ENCODE results near the gene BCL2L2. TPM values are rescaled to one million over a fixed set of nuclear protein-coding genes. Genes with fewer than 3 reads are reported as not detected.

The BCL2L2 gene
- total and polyA plus RNA-seq, 2 of the 8 experiments (the other 6 are each of a cell fraction or from before 2014, with no cell fraction given): 9.3 to 13.8 TPM

DNA sequence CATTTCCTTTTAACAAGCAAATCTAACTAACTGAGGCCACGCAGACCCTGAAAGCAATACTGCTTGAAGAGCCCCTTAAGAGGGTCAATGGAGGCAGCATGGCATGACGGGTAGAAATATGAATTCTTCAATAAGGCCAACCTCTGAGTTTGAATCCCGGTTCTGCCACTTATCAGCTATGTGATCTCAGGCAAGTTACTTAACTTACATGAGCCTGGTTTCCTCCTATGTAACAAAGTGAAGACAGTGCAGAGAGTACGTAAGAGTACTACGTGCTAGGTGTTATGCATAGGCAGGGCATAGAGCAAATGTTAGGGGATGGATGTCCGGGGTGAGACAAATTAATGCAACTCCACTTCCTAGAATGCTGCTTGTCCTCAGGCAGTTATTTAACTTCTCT, 25.4 kb upstream of the BCL2L2 start:
- Histone ChIP-seq H3K4me2 (ENCODE audit: insufficient read depth in 1 of 2, low read depth in 2 of 2, low read length in 2 of 2) (no peak overlapping the region), H3K79me2 (ENCODE audit: control insufficient read depth in 1 of 2, insufficient read depth in 2 of 2, low read length in 2 of 2) (peaks cover 0 to 5% of the 10 kb centered on the region in 2 experiments; a peak in 1 of 4 replicates), H2BK20ac (ENCODE audit: low read length) (no peak overlapping the region), H4K8ac (ENCODE audit: extremely low read depth, insufficient read depth, low read length) (no peak overlapping the region), H2BK12ac (ENCODE audit: low read depth, low read length) (no peak overlapping the region), H3K27ac (ENCODE audit: low read depth, low read length) (no peak overlapping the region), H3K14ac (ENCODE audit: insufficient read length) (no peak overlapping the region), H3K4me3 (ENCODE audit: extremely low read depth in 1 of 4, insufficient read depth in 2 of 4, low read depth in 3 of 4, low read length in 4 of 4) (no peak overlapping the region), H3K79me1 (ENCODE audit: low read depth, low read length) (no peaks in the 10 kb centered on the region), H3K27me3 (replicated peaks in 1 of 4; ENCODE audit: control insufficient read depth in 3 of 4, extremely low read depth in 1 of 4, insufficient read depth in 3 of 4, low read length in 3 of 4) (peaks cover 0 to 4% (median 1%) of the 10 kb centered on the region in 4 experiments; a peak in 1 of 7 replicates), H3K9ac (replicated peaks in 1 of 4; ENCODE audit: extremely low read depth in 1 of 4, low read depth in 3 of 4, low read length in 3 of 4) (no peak overlapping the region), H2AFZ (ENCODE audit: low read length) (no peak overlapping the region), H2BK5ac (ENCODE audit: low read depth, low read length) (no peak overlapping the region), H2BK15ac (ENCODE audit: low read length) (no peak overlapping the region), H3K56ac (replicated peaks; ENCODE audit: insufficient read length, low read depth, low read length) (no peak overlapping the region), H3K4ac (replicated peaks; ENCODE audit: insufficient read length, low read depth, low read length) (no peak overlapping the region), H3K9me3 (ENCODE audit: insufficient read depth in 2 of 2, low read depth in 1 of 2, low read length in 1 of 2) (no peaks in the 10 kb centered on the region), H3K4me1 (replicated peaks in 1 of 4; ENCODE audit: control insufficient read depth in 3 of 4, insufficient read depth in 4 of 4, low read length in 3 of 4) (peaks cover 2 to 7% (median 5%) of the 10 kb centered on the region in 4 experiments; a peak in 4 of 7 replicates), H4K20me1 (replicated peaks in 1 of 2; ENCODE audit: control insufficient read depth in 1 of 2, insufficient read depth in 2 of 2, low read length in 2 of 2) (peaks cover 2 to 9% of the 10 kb centered on the region in 2 experiments), H4K5ac (ENCODE audit: insufficient read length, low read depth, low read length) (no peak overlapping the region), H3K36me3 (ENCODE audit: control insufficient read depth in 2 of 4, insufficient read depth in 4 of 4, low read length in 3 of 4) (no peaks in the 10 kb centered on the region), H2AK5ac (ENCODE audit: low read depth, low read length) (no peak overlapping the region), H4K91ac (replicated peaks; ENCODE audit: insufficient read length, low read length) (no peak overlapping the region), H2BK120ac (replicated peaks; ENCODE audit: low read depth, low read length) (no peak overlapping the region), H3K23me2 (ENCODE audit: low read depth, low read length) (peaks cover 3% of the 10 kb centered on the region; the same call in 1 of the 2 replicates), H3K18ac (ENCODE audit: extremely low read depth, low read length) (no peak overlapping the region), H3K23ac (ENCODE audit: insufficient read length) (no peak overlapping the region)
- WGBS, 2 experiments (ENCODE audit: extremely low coverage in 1 of 2, insufficient coverage in 1 of 2, insufficient read length in 1 of 2, insufficient replicate concordance in 2 of 2, low coverage in 1 of 2, low lambda C conversion rate in 2 of 2, missing lambda C conversion rate in 1 of 2): 89% methylated on average over 6 of the region's 6 CpGs; no CpG with 5 or more reads in 1 of the 2 experiments
- TF ChIP-seq TBP (IDR thresholded peaks at IDR 0.05; ENCODE audit: low read depth, low read length) (no peak), HDAC2 (IDR thresholded peaks at IDR 0.05; ENCODE audit: borderline replicate concordance in 1 of 2, low read depth in 2 of 2, low read length in 2 of 2) (no peak), ASH2L (IDR thresholded peaks at IDR 0.05; ENCODE audit: low read length) (no peak), NANOG (IDR thresholded peaks at IDR 0.05; ENCODE audit: insufficient read depth, low read depth, low read length, poor library complexity, severe bottlenecking) (no peak), POLR2AphosphoS5 (IDR thresholded peaks at IDR 0.05; ENCODE audit: low read depth, low read length) (no peak), SP1 (IDR thresholded peaks at IDR 0.05; ENCODE audit: low read depth, low read length) (no peak), EP300 (IDR thresholded peaks at IDR 0.05; ENCODE audit: borderline replicate concordance in 1 of 2, low read depth in 2 of 2, low read length in 2 of 2) (no peak)
- DNase-seq (ENCODE audit: low read depth in 1 of 2, low spot score in 2 of 2) (no peak), FAIRE-seq (no peak)
- ChIA-PET POLR2A (ENCODE audit: partially characterized antibody) (no interaction called here), CTCF (ENCODE audit: partially characterized antibody) (interaction anchor here (1.2 to 2.8 kb wide), 4 partner anchors 12 to 42 kb away, joined by 4 to 10 read pairs (median 9); no protein-coding TSS in a partner anchor)

Data from H1 (cell line).